Sciatic nerve (tissue), 2 donors: ENCODE results near the gene CRIM1. TPM values are rescaled to one million over a fixed set of nuclear protein-coding genes. Genes with fewer than 3 reads are reported as not detected.
"Not testable (repeated sequence)": the region's sequence is repeated elsewhere in the genome, so short reads cannot be mapped to it uniquely, and the experiment has no call there.

Experiments
- ATAC-seq: fragments of 200-7000 bp; cut with Tn5 transposase; one replicate; pipeline ENCODE4 v1.9.1; 2020; ENCODE audit warnings: mild to moderate bottlenecking, moderate library complexity
- DNase-seq: peaks from one replicate; pipeline ENCODE4 v3.0.0-alpha.2; 2020; ENCODE audit warnings: low spot score
- intact Hi-C: fragments of 100-400 bp; cut with DNase I; formaldehyde crosslinking; loops from one replicate; pipeline ENCODE4 v1.14.2; 2022
- total RNA-seq: library from RNA; stranded (reverse); fragmentation: NEBNext Ultra II Directional; extraction: Animal tissue kit (Norgen Biotek cat#: 25700); gene quantifications from one replicate; pipeline ENCODE4 v1.2.1, GENCODE V29; 2021
- donor health status: DM: no; HTN: no; CAD: no.
- donor health status: DM: no; HTN: no; CAD: no.

The CRIM1 gene
- total RNA-seq, 1 donor from 2014 or later: 209 TPM

- DNase-seq (no peak), ATAC-seq (no peak)
- intact Hi-C loops: no loop called here
Measured at GRCh38 chr2:36343606-36344005, 12.0 kb upstream of the CRIM1 start.

GRCh38 chr2:36348721-36349120, 6.9 kb upstream of the CRIM1 start:
- no peak for DNase-seq
- intact Hi-C loops: no loop called here
- no peak for ATAC-seq

GRCh38 chr2:36351291-36351690, 4.3 kb upstream of the CRIM1 start:
- no peak for ATAC-seq
- DNase-seq: no peak
- intact Hi-C loops: loop anchor here (10.0 kb wide), 1 partner anchor 314 kb away; no protein-coding TSS in a partner anchor

GRCh38 chr2:36351736-36352349, 3.7 kb upstream of the CRIM1 start:
- intact Hi-C loops: loop anchor here (10.0 kb wide), 1 partner anchor 313 kb away; no protein-coding TSS in a partner anchor
- ATAC-seq (peak; percentile 7), DNase-seq (no peak)

GRCh38 chr2:36352701-36353100, 2.9 kb upstream of the CRIM1 start:
- intact Hi-C loops: loop anchor here (10.0 kb wide), 1 partner anchor 312 kb away; no protein-coding TSS in a partner anchor
- ATAC-seq: no peak
- no peak for DNase-seq

GRCh38 chr2:36354811-36355150, 797 bp upstream of the CRIM1 start:
- intact Hi-C loops: loop anchor here (10.0 kb wide), 1 partner anchor 310 kb away; no protein-coding TSS in a partner anchor

GRCh38 chr2:36355890-36356297, 316 bp downstream of the CRIM1 start:
- DNase-seq: no peak
- intact Hi-C loops: loop anchor here (10.0 kb wide), 1 partner anchor 309 kb away; no protein-coding TSS in a partner anchor
- no peak for ATAC-seq

More at GRCh38 chr2:36354811-36355150, 797 bp upstream of the CRIM1 start:
- ATAC-seq (no peak), DNase-seq (no peak)

- DNase-seq (peak; percentile 75), ATAC-seq (no peak)
Measured at GRCh38 chr2:36356298-36356989, 866 bp downstream of the CRIM1 start.

GRCh38 chr2:36356990-36357846, 1.6 kb downstream of the CRIM1 start:
- ATAC-seq: peak; percentile 72
- no peak for DNase-seq
- intact Hi-C loops: loop anchor here (10.0 kb wide), 1 partner anchor 308 kb away; no protein-coding TSS in a partner anchor

More at GRCh38 chr2:36356298-36356989, 866 bp downstream of the CRIM1 start:
- intact Hi-C loops: loop anchor here (10.0 kb wide), 1 partner anchor 308 kb away; no protein-coding TSS in a partner anchor

- intact Hi-C loops: loop anchor here (10.0 kb wide), 1 partner anchor 307 kb away; no protein-coding TSS in a partner anchor
- DNase-seq: no peak
- ATAC-seq: peak; percentile 77
Measured at GRCh38 chr2:36357847-36358659, 2.5 kb downstream of the CRIM1 start.

- ATAC-seq (no peak), DNase-seq (no peak)
- intact Hi-C loops: loop anchor here (10.0 kb wide), 1 partner anchor 306 kb away; no protein-coding TSS in a partner anchor
Measured at GRCh38 chr2:36359067-36359466, 3.5 kb downstream of the CRIM1 start.

GRCh38 chr2:36360063-36360462, 4.5 kb downstream of the CRIM1 start:
- ATAC-seq: no peak
- intact Hi-C loops: no loop called here

GRCh38 chr2:36360834-36361233, 5.3 kb downstream of the CRIM1 start:
- intact Hi-C loops: no loop called here
- no peak for ATAC-seq

More at GRCh38 chr2:36360063-36360462, 4.5 kb downstream of the CRIM1 start:
- no peak for DNase-seq

GRCh38 chr2:36361396-36361795, 5.8 kb downstream of the CRIM1 start:
- intact Hi-C loops: no loop called here
- ATAC-seq: no peak
- DNase-seq: no peak

More at GRCh38 chr2:36360834-36361233, 5.3 kb downstream of the CRIM1 start:
- DNase-seq: no peak

GRCh38 chr2:36362291-36362690, 6.7 kb downstream of the CRIM1 start:
- no peak for ATAC-seq
- no peak for DNase-seq
- intact Hi-C loops: no loop called here

- DNase-seq, intact Hi-C loops, ATAC-seq: not testable (repeated sequence)
Measured at GRCh38 chr2:36363085-36363484, 7.5 kb downstream of the CRIM1 start.

GRCh38 chr2:36366491-36367120, 11.0 kb downstream of the CRIM1 start:
- intact Hi-C loops: no loop called here
- DNase-seq: no peak
- ATAC-seq: no peak

- intact Hi-C loops: no loop called here
- ATAC-seq: no peak
- DNase-seq: no peak
Measured at GRCh38 chr2:36367486-36367885, 11.9 kb downstream of the CRIM1 start.
